Measurements from ENCODE around the gene ATP5F1C.
"Not testable (repeated sequence)": the region's sequence is repeated elsewhere in the genome, so short reads cannot be mapped to it uniquely, and the experiment has no call there.

The ATP5F1C gene

GRCh38 chr10:7792541-7792940, 4.6 kb downstream of the ATP5F1C start:
- DNase-seq, result no peak

- no peak for DNase-seq
Measured at GRCh38 chr10:7794251-7795026, 6.5 kb downstream of the ATP5F1C start.

- no peak for DNase-seq
Measured at GRCh38 chr10:7795605-7796004, 7.6 kb downstream of the ATP5F1C start.

GRCh38 chr10:7797582-7797981, 9.6 kb downstream of the ATP5F1C start:
- no peak for DNase-seq

- DNase-seq, result no peak
Measured at GRCh38 chr10:7802606-7803005, 14.6 kb downstream of the ATP5F1C start.

- no peak for DNase-seq
Measured at GRCh38 chr10:7804216-7804615, 16.2 kb downstream of the ATP5F1C start.

GRCh38 chr10:7804741-7805140, 16.8 kb downstream of the ATP5F1C start:
- DNase-seq, result no peak

- no peak for DNase-seq
Measured at GRCh38 chr10:7808686-7809267, 20.8 kb downstream of the ATP5F1C start.

- DNase-seq, result no peak
Measured at GRCh38 chr10:7810443-7810842, 22.5 kb downstream of the ATP5F1C start.

- no peak for DNase-seq
Measured at GRCh38 chr10:7811000-7811399, 23.0 kb downstream of the ATP5F1C start.

GRCh38 chr10:7811743-7812142, 23.8 kb downstream of the ATP5F1C start:
- DNase-seq, result not testable (repeated sequence)

GRCh38 chr10:7813481-7813880, 25.5 kb downstream of the ATP5F1C start:
- DNase-seq, result no peak

- no peak for DNase-seq
Measured at GRCh38 chr10:7817576-7817975, 29.6 kb downstream of the ATP5F1C start.

GRCh38 chr10:7817984-7818294, 30.0 kb downstream of the ATP5F1C start:
- no peak for DNase-seq

GRCh38 chr10:7818295-7819120, 30.5 kb downstream of the ATP5F1C start, which contains the start of gene TAF3:
TAF3 (plus strand) TSS chr10:7818505; CDS start chr10:7818710, 205 bp downstream.
- DNase-seq, result peak in 55 of 56 donors; percentile 57 to 94 (median 83)

GRCh38 chr10:7819121-7819460, 31.1 kb downstream of the ATP5F1C start:
- peak in 34 of 56 donors; percentile 4 to 63 (median 33) for DNase-seq

GRCh38 chr10:7824251-7824650, 36.3 kb downstream of the ATP5F1C start:
- DNase-seq, result no peak

GRCh38 chr10:7826971-7827370, 39.0 kb downstream of the ATP5F1C start:
- DNase-seq, result no peak

GRCh38 chr10:7829289-7829834, 41.4 kb downstream of the ATP5F1C start:
- DNase-seq, result no peak

- no peak for DNase-seq
Measured at GRCh38 chr10:7832060-7832459, 44.1 kb downstream of the ATP5F1C start.

- no peak for DNase-seq
Measured at GRCh38 chr10:7833210-7833609, 45.2 kb downstream of the ATP5F1C start.

- no peak for DNase-seq
Measured at GRCh38 chr10:7834262-7834661, 46.3 kb downstream of the ATP5F1C start.
